Suprapubic skin (tissue), 4 donors: ENCODE measurements around the gene TTLL5. TPM values are rescaled to one million over a fixed set of nuclear protein-coding genes. Genes with fewer than 3 reads are reported as not detected.

Experiments used
- DNase-seq, 2 donors: peaks; one replicate each; pipeline ENCODE4 v3.0.0-alpha.2; 2019; ENCODE audit warnings: low spot score in 2 of 2
- H3K27ac ChIP-seq: fragments of 200-600 bp; sonication (generic); one replicate; pipeline ENCODE4 v1.5.1; 2019
- H3K27me3 ChIP-seq: fragments of 200-600 bp; sonication (generic); one replicate; pipeline ENCODE4 v1.5.1; 2019
- H3K36me3 ChIP-seq: fragments of 200-600 bp; sonication (generic); one replicate; pipeline ENCODE4 v1.5.1; 2019
- H3K4me1 ChIP-seq: fragments of 200-600 bp; sonication (generic); one replicate; pipeline ENCODE4 v1.5.1; 2019
- H3K4me3 ChIP-seq: fragments of 200-600 bp; sonication (generic); one replicate; pipeline ENCODE4 v1.5.1; 2019; ENCODE audit warnings: mild to moderate bottlenecking
- H3K9me3 ChIP-seq: fragments of 200-600 bp; sonication (generic); one replicate; pipeline ENCODE4 v1.5.1; 2019
- CTCF ChIP-seq, 2 donors: fragments of 200-600 bp in 1 of 2; fragments of 450-650 bp in 1 of 2; sonication (generic) in 1 of 2; IDR thresholded peaks; one replicate each; pipeline ENCODE4 v1.5.1; 2016 to 2019; ENCODE audit warnings: antibody characterized with exemption in 2 of 2, mild to moderate bottlenecking in 1 of 2, moderate library complexity in 1 of 2
- EP300 ChIP-seq: sonication (generic); formaldehyde crosslinking; IDR thresholded peaks from one replicate; pipeline ENCODE4 v1.6.1; 2017; ENCODE audit warnings: antibody characterized with exemption
- POLR2A ChIP-seq, 2 donors: fragments of 450-650 bp; IDR thresholded peaks; one replicate each; pipeline ENCODE4 v1.6.1; 2017; ENCODE audit warnings: antibody characterized with exemption in 2 of 2, mild to moderate bottlenecking in 2 of 2, moderate library complexity in 2 of 2
- POLR2AphosphoS5 ChIP-seq, 3 donors: sonication (generic); formaldehyde crosslinking; IDR thresholded peaks; one replicate each; pipeline ENCODE4 v1.6.1; 2017; ENCODE audit warnings: antibody characterized with exemption in 3 of 3
- WGBS: methylation state at CpG from one replicate; pipeline ENCODE4 v1.1.5; 2018; 5-methylcytosine and 5-hydroxymethylcytosine counted together
- total RNA-seq, 4 donors: library from RNA; depleted of rRNA; stranded (reverse); fragments of >200 nt; gene quantifications; one replicate each; pipeline ENCODE4 v1.1.0, GENCODE V29; 2016

Gene TTLL5
- total RNA-seq, 4 donors from 2014 or later = 24.4 to 56.4 (median 34.8) TPM

- Histone ChIP-seq H3K9me3 (no peaks in the 10 kb centered on the region), H3K4me3 (no peak overlapping the region), H3K4me1 (peaks cover 12% of the 10 kb centered on the region), H3K36me3 (peaks cover 4% of the 10 kb centered on the region), H3K27me3 (no peaks in the 10 kb centered on the region), H3K27ac (no peak overlapping the region)
- no peak for DNase-seq
- 100% methylated on average over 1 of the region's 1 CpG for WGBS
- TF ChIP-seq CTCF (IDR thresholded peaks at IDR 0.05) (no peak), EP300 (no peak), POLR2A (IDR thresholded peaks at IDR 0.05) (no peak), POLR2AphosphoS5 (IDR thresholded peaks at IDR 0.05) (no peak)
Measured at GRCh38 chr14:75829316-75829715, 168.3 kb downstream of the TTLL5 start.

- WGBS = 41% methylated on average over 5 of the region's 5 CpGs
- Histone ChIP-seq H3K36me3 (peaks cover 4% of the 10 kb centered on the region), H3K4me1 (peaks cover 12% of the 10 kb centered on the region), H3K9me3 (no peaks in the 10 kb centered on the region), H3K27me3 (no peaks in the 10 kb centered on the region), H3K4me3 (no peak overlapping the region), H3K27ac (peak overlapping the region; percentile 52)
- DNase-seq = peak; percentile 69 to 78
- no peak for TF ChIP-seq CTCF (IDR thresholded peaks at IDR 0.05)
Measured at GRCh38 chr14:75831455-75831854, 170.4 kb downstream of the TTLL5 start.

- TF ChIP-seq POLR2AphosphoS5 (IDR thresholded peaks at IDR 0.05) = no peak
- no peak for TF ChIP-seq EP300
- TF ChIP-seq POLR2A (IDR thresholded peaks at IDR 0.05) = no peak
- TF ChIP-seq CTCF (IDR thresholded peaks at IDR 0.05) = no peak
- Histone ChIP-seq H3K27ac (peak overlapping the region; percentile 52), H3K27me3 (no peaks in the 10 kb centered on the region), H3K4me3 (no peak overlapping the region), H3K36me3 (peaks cover 4% of the 10 kb centered on the region), H3K9me3 (no peaks in the 10 kb centered on the region), H3K4me1 (peaks cover 12% of the 10 kb centered on the region)
- DNase-seq = no peak
- 67% methylated on average over 3 of the region's 3 CpGs for WGBS
Measured at GRCh38 chr14:75831952-75832351, 170.9 kb downstream of the TTLL5 start.

- H3K36me3 ChIP-seq = peaks cover 4% of the 10 kb centered on the region
- 75% methylated on average over 10 of the region's 10 CpGs for WGBS
- DNase-seq = no peak
- TF ChIP-seq POLR2A (IDR thresholded peaks at IDR 0.05) (no peak), EP300 (no peak), POLR2AphosphoS5 (IDR thresholded peaks at IDR 0.05) (no peak), CTCF (IDR thresholded peaks at IDR 0.05) (no peak)
- no peak overlapping the region for H3K4me3 ChIP-seq
- no peaks in the 10 kb centered on the region for H3K27me3 ChIP-seq
- no peak overlapping the region for H3K27ac ChIP-seq
- no peaks in the 10 kb centered on the region for H3K9me3 ChIP-seq
- peaks cover 12% of the 10 kb centered on the region for H3K4me1 ChIP-seq
Measured at GRCh38 chr14:75832621-75833297, 171.7 kb downstream of the TTLL5 start.

- DNase-seq = no peak
- no peaks in the 10 kb centered on the region for H3K27me3 ChIP-seq
- peaks cover 12% of the 10 kb centered on the region for H3K4me1 ChIP-seq
- H3K27ac ChIP-seq = no peak overlapping the region
- peaks cover 4% of the 10 kb centered on the region for H3K36me3 ChIP-seq
- H3K9me3 ChIP-seq = no peaks in the 10 kb centered on the region
- WGBS = 71% methylated on average over 2 of the region's 2 CpGs
- no peak for TF ChIP-seq POLR2A (IDR thresholded peaks at IDR 0.05)
- TF ChIP-seq EP300 = no peak
- TF ChIP-seq CTCF (IDR thresholded peaks at IDR 0.05) = no peak
- no peak overlapping the region for H3K4me3 ChIP-seq
Measured at GRCh38 chr14:75833326-75834020, 172.4 kb downstream of the TTLL5 start.
